Measurements from ENCODE around the gene RAB3D. TPM values are rescaled to one million over a fixed set of nuclear protein-coding genes. Genes with fewer than 3 reads are reported as not detected.
"Not testable (repeated sequence)": the region's sequence is repeated elsewhere in the genome, so short reads cannot be mapped to it uniquely, and the experiment has no call there.

The RAB3D gene
- polyA plus RNA-seq (ENCODE audit: insufficient read length in 3 of 3), result 10 to 100 TPM; 14.4 to 19.2 (median 17.4) TPM

- DNase-seq (ENCODE audit: low read depth in 3 of 3, low spot score in 2 of 3), result peak; percentile 74 to 88 (median 76)
These were observed at the start of gene RAB3D for GRCh38 chr19:11339254-11340098. Gene RAB3D (minus strand): TSS chr19:11339657. CDS start chr19:11337399, 2,258 bp downstream.

GRCh38 chr19:11387162-11388034, 47.9 kb upstream of the RAB3D start:
- no peak for DNase-seq (ENCODE audit: low read depth in 3 of 3, low spot score in 2 of 3)

- no peak for DNase-seq (ENCODE audit: low read depth in 3 of 3, low spot score in 2 of 3)
These were observed 45.3 kb upstream of the RAB3D start for GRCh38 chr19:11384778-11385129.

- no peak for DNase-seq (ENCODE audit: low read depth in 3 of 3, low spot score in 2 of 3)
These were observed 44.2 kb upstream of the RAB3D start for GRCh38 chr19:11383706-11384048.

GRCh38 chr19:11382898-11383705, 43.6 kb upstream of the RAB3D start:
- DNase-seq (ENCODE audit: low read depth in 3 of 3, low spot score in 2 of 3), result no peak

GRCh38 chr19:11380653-11381537, 41.4 kb upstream of the RAB3D start:
- DNase-seq (ENCODE audit: low read depth in 3 of 3, low spot score in 2 of 3), result peak; percentile 88 to 96 (median 95)

- no peak for DNase-seq (ENCODE audit: low read depth in 3 of 3, low spot score in 2 of 3)
These were observed 40.4 kb upstream of the RAB3D start for GRCh38 chr19:11379857-11380350.

GRCh38 chr19:11379269-11379845, 39.9 kb upstream of the RAB3D start:
- DNase-seq (ENCODE audit: low read depth in 3 of 3, low spot score in 2 of 3), result not testable (repeated sequence)

- DNase-seq (ENCODE audit: low read depth in 3 of 3, low spot score in 2 of 3), result no peak
These were observed 39.1 kb upstream of the RAB3D start for GRCh38 chr19:11378319-11379189.

- no peak for DNase-seq (ENCODE audit: low read depth in 3 of 3, low spot score in 2 of 3)
These were observed 38.3 kb upstream of the RAB3D start for GRCh38 chr19:11377756-11378155.

GRCh38 chr19:11377237-11377636, 37.8 kb upstream of the RAB3D start:
- DNase-seq (ENCODE audit: low read depth in 3 of 3, low spot score in 2 of 3), result no peak

GRCh38 chr19:11375143-11375948, 35.9 kb upstream of the RAB3D start:
- DNase-seq (ENCODE audit: low read depth in 3 of 3, low spot score in 2 of 3), result no peak

GRCh38 chr19:11374433-11375142, 35.1 kb upstream of the RAB3D start, which contains the start of gene SWSAP1:
Gene SWSAP1 (plus strand): TSS chr19:11374666. CDS start chr19:11374681, 15 bp downstream.
- peak; percentile 98 to 99 (median 98) for DNase-seq (ENCODE audit: low read depth in 3 of 3, low spot score in 2 of 3)

GRCh38 chr19:11373885-11374432, 34.5 kb upstream of the RAB3D start:
- no peak for DNase-seq (ENCODE audit: low read depth in 3 of 3, low spot score in 2 of 3)

- no peak for DNase-seq (ENCODE audit: low read depth in 3 of 3, low spot score in 2 of 3)
These were observed 33.9 kb upstream of the RAB3D start for GRCh38 chr19:11373166-11373884.

GRCh38 chr19:11370744-11371143, 31.3 kb upstream of the RAB3D start:
- DNase-seq (ENCODE audit: low read depth in 3 of 3, low spot score in 2 of 3), result no peak

All from right renal cortex interstitium (tissue), 3 donors.